ENCODE results near the gene SRGAP2B.
"Not testable (repeated sequence)": the region's sequence is repeated elsewhere in the genome, so short reads cannot be mapped to it uniquely, and the experiment has no call there.

DNA sequence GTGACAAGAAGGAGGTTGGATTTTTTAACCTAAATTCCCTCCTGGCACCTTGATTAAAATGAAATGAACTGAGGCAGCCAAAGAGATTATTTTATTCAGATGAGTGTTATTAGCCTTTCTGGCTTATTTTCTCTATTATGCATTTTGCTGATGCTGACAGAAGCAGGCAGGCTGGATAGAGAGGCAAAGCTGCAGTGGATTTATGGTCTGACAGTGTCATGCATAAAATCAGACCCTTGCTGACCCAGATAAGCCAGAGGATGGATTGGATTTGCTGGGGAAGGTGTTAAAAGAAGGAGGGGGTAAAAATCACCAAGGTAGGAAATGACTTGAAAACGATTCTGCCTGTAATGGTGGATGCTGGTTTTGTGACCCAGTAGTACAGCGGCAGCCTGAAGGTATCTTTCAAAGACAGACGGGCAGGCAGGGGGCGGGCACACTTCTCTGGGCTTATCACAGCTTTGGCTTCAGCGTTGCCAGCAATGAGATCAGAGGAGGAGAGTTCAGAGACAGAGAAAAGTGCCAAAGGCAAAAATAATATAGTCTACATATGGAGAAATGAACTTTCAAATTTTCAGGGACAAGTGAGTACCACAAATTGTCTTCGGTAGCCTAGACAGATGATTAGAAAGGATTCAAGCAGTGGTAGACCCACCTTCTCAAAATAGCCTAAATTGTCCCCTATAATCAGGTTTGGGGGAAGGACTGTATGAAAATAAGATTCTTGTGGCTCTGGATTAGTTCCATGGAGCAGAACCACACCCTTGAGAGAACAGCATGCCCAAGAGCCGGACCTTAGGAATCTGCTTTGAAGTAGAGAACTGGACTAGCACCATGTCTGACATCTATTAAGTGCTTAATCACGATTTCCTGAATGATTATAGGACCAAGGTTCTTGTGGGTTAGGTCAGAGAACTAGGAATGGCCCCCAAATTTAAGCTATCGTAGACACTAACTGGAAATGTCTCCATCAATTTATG lies 133.2 kb downstream of the SRGAP2B start:
- TF ChIP-seq, protein P1, sequence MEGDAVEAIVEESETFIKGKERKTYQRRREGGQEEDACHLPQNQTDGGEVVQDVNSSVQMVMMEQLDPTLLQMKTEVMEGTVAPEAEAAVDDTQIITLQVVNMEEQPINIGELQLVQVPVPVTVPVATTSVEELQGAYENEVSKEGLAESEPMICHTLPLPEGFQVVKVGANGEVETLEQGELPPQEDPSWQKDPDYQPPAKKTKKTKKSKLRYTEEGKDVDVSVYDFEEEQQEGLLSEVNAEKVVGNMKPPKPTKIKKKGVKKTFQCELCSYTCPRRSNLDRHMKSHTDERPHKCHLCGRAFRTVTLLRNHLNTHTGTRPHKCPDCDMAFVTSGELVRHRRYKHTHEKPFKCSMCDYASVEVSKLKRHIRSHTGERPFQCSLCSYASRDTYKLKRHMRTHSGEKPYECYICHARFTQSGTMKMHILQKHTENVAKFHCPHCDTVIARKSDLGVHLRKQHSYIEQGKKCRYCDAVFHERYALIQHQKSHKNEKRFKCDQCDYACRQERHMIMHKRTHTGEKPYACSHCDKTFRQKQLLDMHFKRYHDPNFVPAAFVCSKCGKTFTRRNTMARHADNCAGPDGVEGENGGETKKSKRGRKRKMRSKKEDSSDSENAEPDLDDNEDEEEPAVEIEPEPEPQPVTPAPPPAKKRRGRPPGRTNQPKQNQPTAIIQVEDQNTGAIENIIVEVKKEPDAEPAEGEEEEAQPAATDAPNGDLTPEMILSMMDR (conservative IDR thresholded peaks at IDR 0.05): not testable (repeated sequence)
- not testable (repeated sequence) for TF ChIP-seq ZFX (IDR thresholded peaks at IDR 0.05)
